HAP-1 (cell line): ENCODE measurements around the gene CALU.

ENCODE experiments used
- DNase-seq, 2 experiments: peaks; one replicate each; pipeline ENCODE4 v3.0.0-alpha.2; 2016 to 2020; ENCODE audit warnings: low spot score in 2 of 2
- H3K27me3 ChIP-seq: fragments of 250-450 bp; sonication (Bioruptor Pico); 2 replicates; pipeline ENCODE4 v1.5.1; 2020; ENCODE audit warnings: low read depth, mild to moderate bottlenecking, moderate library complexity
- H3K36me3 ChIP-seq: fragments of 250-450 bp; sonication (Bioruptor Pico); replicated peaks from 2 replicates; pipeline ENCODE4 v1.5.1; 2020; ENCODE audit warnings: mild to moderate bottlenecking
- H3K4me1 ChIP-seq: fragments of 250-450 bp; sonication (Bioruptor Pico); 2 replicates; pipeline ENCODE4 v1.5.1; 2020; ENCODE audit warnings: mild to moderate bottlenecking
- H3K4me3 ChIP-seq: fragments of 250-450 bp; sonication (Bioruptor Pico); 2 replicates; pipeline ENCODE4 v1.5.1; 2020; ENCODE audit warnings: mild to moderate bottlenecking, moderate library complexity
- H3K9me3 ChIP-seq: fragments of 250-450 bp; sonication (Bioruptor Pico); 2 replicates; pipeline ENCODE4 v1.5.1; 2020; ENCODE audit warnings: mild to moderate bottlenecking, moderate library complexity
- in situ Hi-C: fragments of 300-500 bp; cut with MboI; formaldehyde crosslinking; loops from 3 replicates; pipeline ENCODE4 v1.14.3; 2020; ENCODE audit warnings: low sequenced_read_pairs, inconsistent platforms, mixed read lengths

CALU gene

GRCh38 chr7:128744366-128744905 is 5.3 kb downstream of the CALU start:
- in situ Hi-C loops: no loop called here
- no peaks in the 10 kb centered on the region for H3K9me3 ChIP-seq
- H3K27me3 ChIP-seq: no peaks in the 10 kb centered on the region
- H3K4me1 ChIP-seq: peaks cover 26% of the 10 kb centered on the region
- no peak for DNase-seq
- no peak overlapping the region for H3K4me3 ChIP-seq
- peaks cover 19% of the 10 kb centered on the region for H3K36me3 ChIP-seq

GRCh38 chr7:128745706-128746105 is 6.5 kb downstream of the CALU start:
- in situ Hi-C loops: no loop called here

GRCh38 chr7:128747327-128748079 is 8.3 kb downstream of the CALU start:
- Histone ChIP-seq H3K27me3 (no peaks in the 10 kb centered on the region), H3K36me3 (peaks cover 42% of the 10 kb centered on the region), H3K4me3 (no peak overlapping the region), H3K9me3 (no peaks in the 10 kb centered on the region), H3K4me1 (peaks cover 9% of the 10 kb centered on the region; the same call in 1 of the 2 replicates)
- in situ Hi-C loops: no loop called here
- DNase-seq: no peak

More at GRCh38 chr7:128745706-128746105, 6.5 kb downstream of the CALU start:
- H3K9me3 ChIP-seq: no peaks in the 10 kb centered on the region
- no peaks in the 10 kb centered on the region for H3K27me3 ChIP-seq
- peaks cover 29% of the 10 kb centered on the region for H3K36me3 ChIP-seq
- H3K4me1 ChIP-seq: peaks cover 23% of the 10 kb centered on the region
- H3K4me3 ChIP-seq: no peak overlapping the region
- DNase-seq: no peak

- Histone ChIP-seq H3K9me3 (no peaks in the 10 kb centered on the region), H3K4me1 (peaks cover 9% of the 10 kb centered on the region), H3K36me3 (peaks cover 78% of the 10 kb centered on the region), H3K4me3 (no peak overlapping the region), H3K27me3 (no peaks in the 10 kb centered on the region)
- no peak for DNase-seq
- in situ Hi-C loops: no loop called here
Measured at GRCh38 chr7:128752251-128752650, 13.1 kb downstream of the CALU start.

- Histone ChIP-seq H3K4me1 (peaks cover 9% of the 10 kb centered on the region), H3K36me3 (peaks cover 77% of the 10 kb centered on the region), H3K27me3 (no peaks in the 10 kb centered on the region), H3K9me3 (no peaks in the 10 kb centered on the region), H3K4me3 (no peak overlapping the region)
- in situ Hi-C loops: no loop called here
- DNase-seq: no peak
Measured at GRCh38 chr7:128755075-128755818, 16.1 kb downstream of the CALU start.

GRCh38 chr7:128755819-128756476 is 16.8 kb downstream of the CALU start:
- H3K4me3 ChIP-seq: no peak overlapping the region
- H3K9me3 ChIP-seq: no peaks in the 10 kb centered on the region
- no peak for DNase-seq
- H3K36me3 ChIP-seq: peaks cover 78% of the 10 kb centered on the region
- H3K4me1 ChIP-seq: peaks cover 9% of the 10 kb centered on the region
- H3K27me3 ChIP-seq: no peaks in the 10 kb centered on the region
- in situ Hi-C loops: no loop called here

GRCh38 chr7:128757203-128757602 is 18.0 kb downstream of the CALU start:
- peaks cover 78% of the 10 kb centered on the region for H3K36me3 ChIP-seq
- DNase-seq: no peak
- no peaks in the 10 kb centered on the region for H3K27me3 ChIP-seq
- no peak overlapping the region for H3K4me3 ChIP-seq
- no peaks in the 10 kb centered on the region for H3K9me3 ChIP-seq
- in situ Hi-C loops: no loop called here
- H3K4me1 ChIP-seq: peaks cover 9% of the 10 kb centered on the region

- Histone ChIP-seq H3K4me1 (peaks cover 3% of the 10 kb centered on the region), H3K36me3 (peaks cover 77% of the 10 kb centered on the region), H3K27me3 (no peaks in the 10 kb centered on the region), H3K9me3 (no peaks in the 10 kb centered on the region), H3K4me3 (no peak overlapping the region)
- in situ Hi-C loops: no loop called here
- no peak for DNase-seq
Measured at GRCh38 chr7:128758553-128758952, 19.4 kb downstream of the CALU start.

- in situ Hi-C loops: no loop called here
- DNase-seq: no peak
- Histone ChIP-seq H3K9me3 (no peaks in the 10 kb centered on the region), H3K27me3 (no peaks in the 10 kb centered on the region), H3K4me3 (no peak overlapping the region), H3K4me1 (no peaks in the 10 kb centered on the region), H3K36me3 (peaks cover 77% of the 10 kb centered on the region)
Measured at GRCh38 chr7:128759242-128759641, 20.1 kb downstream of the CALU start.

- peaks cover 4% of the 10 kb centered on the region; the same call in 1 of the 2 replicates for H3K4me1 ChIP-seq
- peaks cover 77% of the 10 kb centered on the region for H3K36me3 ChIP-seq
- in situ Hi-C loops: no loop called here
- DNase-seq: no peak
- H3K27me3 ChIP-seq: no peaks in the 10 kb centered on the region
- no peak overlapping the region for H3K4me3 ChIP-seq
- no peaks in the 10 kb centered on the region for H3K9me3 ChIP-seq
Measured at GRCh38 chr7:128763541-128763940, 24.4 kb downstream of the CALU start.

- no peaks in the 10 kb centered on the region for H3K27me3 ChIP-seq
- H3K4me3 ChIP-seq: no peak overlapping the region
- peaks cover 74% of the 10 kb centered on the region for H3K36me3 ChIP-seq
- in situ Hi-C loops: no loop called here
- H3K9me3 ChIP-seq: no peaks in the 10 kb centered on the region
- peaks cover 4% of the 10 kb centered on the region; the same call in 1 of the 2 replicates for H3K4me1 ChIP-seq
- DNase-seq: no peak
Measured at GRCh38 chr7:128767475-128768110, 28.4 kb downstream of the CALU start.

- Histone ChIP-seq H3K27me3 (no peaks in the 10 kb centered on the region), H3K4me3 (no peak overlapping the region), H3K4me1 (peaks cover 4% of the 10 kb centered on the region; the same call in 1 of the 2 replicates), H3K9me3 (no peaks in the 10 kb centered on the region), H3K36me3 (peaks cover 57% of the 10 kb centered on the region)
- in situ Hi-C loops: no loop called here
- no peak for DNase-seq
Measured at GRCh38 chr7:128770233-128770632, 31.1 kb downstream of the CALU start.

- no peaks in the 10 kb centered on the region for H3K4me1 ChIP-seq
- no peaks in the 10 kb centered on the region for H3K27me3 ChIP-seq
- no peak overlapping the region for H3K4me3 ChIP-seq
- no peaks in the 10 kb centered on the region for H3K9me3 ChIP-seq
- no peak for DNase-seq
- in situ Hi-C loops: no loop called here
- H3K36me3 ChIP-seq: peaks cover 36% of the 10 kb centered on the region
Measured at GRCh38 chr7:128773604-128774003, 34.4 kb downstream of the CALU start.
